ENCODE results near the gene TRABD.

DNA sequence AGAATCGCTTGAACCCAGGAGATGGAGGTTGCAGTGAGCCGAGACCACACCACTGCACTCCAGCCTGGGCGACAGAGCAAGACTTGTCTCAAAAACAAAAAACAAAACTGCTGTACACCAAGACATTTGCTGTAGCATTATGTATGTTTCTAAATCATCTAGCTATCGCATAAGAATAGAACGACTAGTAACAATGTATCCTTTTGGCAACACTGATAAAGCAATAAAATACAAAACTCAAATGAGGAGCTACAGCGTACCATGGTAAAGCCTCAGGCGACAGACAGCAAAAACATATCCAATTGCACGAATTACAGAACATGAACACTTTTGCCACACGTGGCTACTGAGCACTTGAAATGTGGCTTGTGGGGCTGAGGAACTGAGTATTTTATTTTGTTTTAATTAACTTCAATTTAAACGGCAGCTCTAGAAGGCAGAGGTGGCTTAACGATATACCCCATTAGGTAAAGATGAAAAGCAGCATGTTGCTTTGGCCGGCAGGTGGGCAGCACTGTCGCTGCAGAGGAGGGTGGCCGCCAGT lies 56.8 kb downstream of the TRABD start:
- TF ChIP-seq, protein P1, sequence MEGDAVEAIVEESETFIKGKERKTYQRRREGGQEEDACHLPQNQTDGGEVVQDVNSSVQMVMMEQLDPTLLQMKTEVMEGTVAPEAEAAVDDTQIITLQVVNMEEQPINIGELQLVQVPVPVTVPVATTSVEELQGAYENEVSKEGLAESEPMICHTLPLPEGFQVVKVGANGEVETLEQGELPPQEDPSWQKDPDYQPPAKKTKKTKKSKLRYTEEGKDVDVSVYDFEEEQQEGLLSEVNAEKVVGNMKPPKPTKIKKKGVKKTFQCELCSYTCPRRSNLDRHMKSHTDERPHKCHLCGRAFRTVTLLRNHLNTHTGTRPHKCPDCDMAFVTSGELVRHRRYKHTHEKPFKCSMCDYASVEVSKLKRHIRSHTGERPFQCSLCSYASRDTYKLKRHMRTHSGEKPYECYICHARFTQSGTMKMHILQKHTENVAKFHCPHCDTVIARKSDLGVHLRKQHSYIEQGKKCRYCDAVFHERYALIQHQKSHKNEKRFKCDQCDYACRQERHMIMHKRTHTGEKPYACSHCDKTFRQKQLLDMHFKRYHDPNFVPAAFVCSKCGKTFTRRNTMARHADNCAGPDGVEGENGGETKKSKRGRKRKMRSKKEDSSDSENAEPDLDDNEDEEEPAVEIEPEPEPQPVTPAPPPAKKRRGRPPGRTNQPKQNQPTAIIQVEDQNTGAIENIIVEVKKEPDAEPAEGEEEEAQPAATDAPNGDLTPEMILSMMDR (IDR thresholded peaks at IDR 0.05), result no peak
- no peak for TF ChIP-seq POLR2A (IDR thresholded peaks at IDR 0.05)
- TF ChIP-seq POLR2AphosphoS5 (IDR thresholded peaks at IDR 0.05; ENCODE audit: insufficient read depth in 1 of 2, low read depth in 1 of 2), result no peak

Data from vagina (tissue), 2 donors.